NCI-H187 (cell line): ENCODE results near the gene AAR2.

ENCODE experiments used
- DNase-seq, 2 experiments: peaks; one replicate each; lab custom pipeline; 2025; lab: John Stamatoyannopoulos, UW

The AAR2 gene, protein sequence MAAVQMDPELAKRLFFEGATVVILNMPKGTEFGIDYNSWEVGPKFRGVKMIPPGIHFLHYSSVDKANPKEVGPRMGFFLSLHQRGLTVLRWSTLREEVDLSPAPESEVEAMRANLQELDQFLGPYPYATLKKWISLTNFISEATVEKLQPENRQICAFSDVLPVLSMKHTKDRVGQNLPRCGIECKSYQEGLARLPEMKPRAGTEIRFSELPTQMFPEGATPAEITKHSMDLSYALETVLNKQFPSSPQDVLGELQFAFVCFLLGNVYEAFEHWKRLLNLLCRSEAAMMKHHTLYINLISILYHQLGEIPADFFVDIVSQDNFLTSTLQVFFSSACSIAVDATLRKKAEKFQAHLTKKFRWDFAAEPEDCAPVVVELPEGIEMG

DNA sequence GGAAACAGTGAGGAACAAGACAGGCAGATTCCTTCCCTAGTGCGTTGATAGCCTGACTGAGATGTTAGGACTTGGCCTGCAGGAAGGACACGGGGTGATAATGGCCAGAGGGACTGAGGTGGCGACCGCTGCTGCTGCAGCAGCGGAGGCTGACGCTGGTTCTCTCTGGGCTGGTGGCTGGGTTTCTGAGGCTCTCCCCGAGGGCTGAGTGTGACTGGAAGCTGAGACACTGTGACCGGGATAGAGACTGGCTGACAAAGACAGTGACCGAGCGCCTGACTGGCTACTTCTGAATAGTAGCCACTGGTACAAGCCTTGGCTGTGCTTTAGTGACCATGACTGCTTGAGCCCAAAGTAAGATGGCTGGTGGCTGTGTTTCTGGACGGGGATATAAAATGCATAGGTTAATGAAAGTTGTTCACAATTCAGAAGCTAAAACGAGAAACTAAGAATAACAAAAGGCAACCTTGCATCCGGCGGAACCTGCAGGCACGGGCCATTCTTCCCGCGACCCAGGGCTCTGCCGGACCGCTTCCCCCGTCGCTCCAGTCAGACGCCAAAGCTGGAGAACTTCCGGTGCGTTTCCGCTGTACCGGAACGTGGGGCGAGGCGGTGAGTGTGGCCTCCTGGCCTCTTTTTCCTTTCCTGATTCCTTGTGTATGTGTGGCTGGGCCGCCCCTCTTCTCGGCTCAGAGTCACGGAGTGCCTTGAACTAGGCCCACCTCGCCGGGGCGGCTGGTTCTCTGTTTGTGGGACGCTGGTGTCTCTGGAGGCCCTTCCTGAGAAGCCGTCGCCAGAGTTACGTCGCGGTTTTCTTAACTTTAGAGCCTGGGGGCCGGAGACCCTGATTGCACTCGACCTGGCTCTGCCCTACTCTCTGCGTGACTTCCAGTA, at the start of gene AAR2:
Gene AAR2 (plus strand): TSS at position 587 of the 894 bp plus-strand sequence. CDS start 3,391 bp downstream, outside the sequence.
- peak; percentile 43 to 57 for DNase-seq

DNA sequence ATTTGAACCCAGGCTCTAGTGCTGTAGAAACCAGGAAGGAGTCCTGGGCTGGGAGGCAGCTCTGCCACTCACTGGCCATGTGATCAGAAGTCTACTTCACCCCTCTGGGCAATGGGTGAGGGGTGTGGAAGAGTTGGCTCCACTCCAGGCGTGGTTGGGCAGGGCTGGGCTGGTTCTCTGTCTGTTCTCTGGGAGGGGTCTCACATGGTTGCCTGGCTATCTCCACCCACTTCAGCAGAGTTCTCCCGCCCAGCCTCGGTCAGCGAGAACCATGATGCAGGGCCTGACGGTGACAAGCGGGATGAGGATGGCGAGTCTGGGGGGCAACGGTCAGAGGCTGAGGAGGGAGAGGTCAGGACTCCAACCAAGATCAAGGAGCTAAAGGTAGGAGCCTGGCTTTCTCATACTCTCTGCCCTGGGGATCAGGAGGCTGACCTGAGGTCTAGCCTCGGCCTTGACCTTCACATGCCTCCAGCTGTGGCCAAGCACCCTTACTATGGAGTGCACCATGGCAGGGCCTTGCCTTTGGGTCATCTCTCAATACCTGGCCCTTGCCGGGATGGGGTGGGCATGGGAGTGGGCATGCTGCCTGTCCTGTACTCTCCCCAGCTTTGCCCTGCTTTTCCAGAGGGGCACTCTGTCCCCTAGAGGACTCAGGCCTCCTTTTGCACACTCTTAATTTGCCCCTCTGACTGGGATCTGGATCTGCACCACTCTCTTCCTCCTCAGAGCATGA, 42.1 kb upstream of the AAR2 start:
- no peak for DNase-seq

DNA sequence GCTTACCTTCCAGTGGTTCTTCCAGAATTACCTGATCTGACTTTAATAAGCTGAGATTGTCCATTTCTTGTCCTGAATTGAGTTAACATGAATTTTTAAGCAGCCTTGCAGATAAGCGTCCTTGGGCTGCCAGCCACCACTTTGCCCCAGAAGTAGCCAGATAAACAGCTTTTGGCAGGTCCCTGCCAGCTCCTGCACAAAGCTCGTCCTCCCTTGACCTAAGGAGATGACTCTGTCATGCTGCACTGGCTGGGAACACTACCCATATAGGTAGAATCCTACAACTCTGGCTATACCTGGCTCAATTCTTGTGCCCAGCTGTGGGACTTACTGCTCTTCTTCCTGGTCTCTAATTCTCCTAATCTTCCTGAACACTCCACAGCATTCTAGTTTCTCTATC, 39.6 kb upstream of the AAR2 start:
- DNase-seq = no peak

DNA sequence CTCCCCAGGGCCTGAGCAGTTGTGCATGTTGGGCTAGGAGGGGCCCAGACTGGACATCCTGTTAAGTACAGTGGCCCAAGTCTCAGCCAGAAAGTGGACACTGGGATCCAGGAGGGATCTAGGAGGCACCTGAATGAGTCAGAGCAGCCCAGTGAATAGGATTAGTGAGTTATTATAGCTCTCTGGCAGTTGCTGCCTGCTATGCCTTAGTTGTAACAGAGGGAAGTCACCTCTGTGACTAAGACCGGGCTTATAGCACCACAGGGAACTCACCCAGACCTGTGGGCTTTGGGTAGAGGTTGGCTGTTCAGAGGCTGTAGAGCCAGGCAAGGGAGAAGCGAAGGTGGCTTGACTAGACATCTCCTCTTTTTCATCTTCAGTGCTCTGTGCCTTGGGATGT, 39.0 kb upstream of the AAR2 start:
- DNase-seq = no peak

DNA sequence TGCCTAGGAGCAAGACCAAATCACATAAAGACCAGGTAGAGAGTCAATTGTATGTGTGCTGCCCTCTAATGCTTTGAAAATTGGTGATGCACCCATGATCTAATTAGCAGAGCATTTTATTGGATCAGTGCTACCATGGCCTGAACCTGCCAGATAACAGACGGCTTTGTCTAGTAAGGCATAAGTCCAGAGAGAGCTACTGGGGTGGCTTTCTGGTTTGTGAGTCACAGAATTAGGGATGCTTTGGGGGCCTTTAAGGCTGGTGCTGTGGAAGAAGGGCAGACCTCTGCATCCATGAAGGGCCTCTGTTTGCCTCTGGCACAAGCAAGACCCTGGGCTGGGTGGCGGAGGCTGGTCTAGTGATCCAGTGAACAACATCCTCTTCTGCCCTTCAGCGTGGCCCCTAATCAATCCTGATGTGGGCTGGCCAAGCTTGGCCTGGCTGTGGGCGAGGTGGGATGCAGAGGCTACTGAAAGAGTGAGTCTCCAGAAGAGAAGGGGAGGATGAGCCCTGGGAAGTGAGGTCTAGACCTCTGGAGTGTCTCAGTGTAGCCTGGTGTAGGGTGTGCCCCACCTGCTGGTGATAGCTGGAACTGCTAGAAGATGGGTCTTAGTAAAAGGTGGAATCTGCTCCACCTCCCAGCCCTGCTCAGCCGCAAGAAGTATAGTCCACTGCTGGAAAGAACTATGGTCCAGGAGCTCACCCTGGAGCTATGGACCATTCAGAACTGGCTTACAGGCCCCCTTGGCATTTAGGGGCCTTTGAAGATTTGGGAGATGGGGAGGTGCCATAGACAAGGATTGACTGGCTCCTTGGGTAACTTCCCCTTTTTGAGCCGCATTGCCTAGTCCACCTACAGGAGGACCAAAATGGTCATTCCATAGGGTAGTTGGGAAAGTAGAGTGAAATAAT, 36.7 kb upstream of the AAR2 start:
- peak; percentile 27 to 54 for DNase-seq

DNA sequence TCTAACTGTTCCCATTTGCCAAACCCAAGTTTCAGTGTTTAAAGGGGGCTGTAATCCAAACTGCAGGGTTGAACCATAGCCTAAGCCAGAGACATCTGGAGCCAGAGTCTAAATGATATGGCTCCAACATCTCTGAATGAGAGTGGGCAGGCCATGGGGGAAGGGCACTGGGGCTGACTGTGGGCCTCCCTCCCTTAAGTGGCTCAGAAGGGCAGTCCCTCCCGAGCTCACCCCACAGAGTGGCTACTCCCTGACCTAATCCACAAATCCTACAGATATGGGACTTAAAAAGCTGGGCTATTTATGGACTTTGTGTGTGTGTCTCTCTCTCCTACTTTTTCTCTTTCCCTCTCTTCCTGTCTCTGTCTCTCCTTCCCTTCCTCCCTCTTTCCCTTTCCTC, 35.8 kb upstream of the AAR2 start:
- DNase-seq = no peak

DNA sequence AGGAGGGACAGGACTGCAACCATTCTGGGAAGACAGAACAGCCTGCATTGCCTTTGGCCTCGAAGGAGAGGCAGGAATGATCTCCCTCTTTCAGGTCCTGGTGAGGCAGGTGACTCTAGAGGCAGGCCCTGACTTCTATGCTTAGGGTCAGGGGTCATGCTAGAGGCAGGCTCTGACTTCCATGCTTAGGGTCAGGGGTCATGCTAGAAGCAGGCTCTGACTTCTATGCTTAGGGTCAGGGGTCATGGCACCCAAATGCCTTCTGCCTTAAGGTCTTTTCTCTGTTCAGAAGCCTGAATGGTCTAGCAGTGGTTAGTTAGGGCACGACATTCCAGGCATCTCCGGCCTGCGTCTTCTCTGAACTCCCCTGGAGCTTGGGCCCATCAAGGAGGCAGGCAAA, 35.1 kb upstream of the AAR2 start:
- no peak for DNase-seq

DNA sequence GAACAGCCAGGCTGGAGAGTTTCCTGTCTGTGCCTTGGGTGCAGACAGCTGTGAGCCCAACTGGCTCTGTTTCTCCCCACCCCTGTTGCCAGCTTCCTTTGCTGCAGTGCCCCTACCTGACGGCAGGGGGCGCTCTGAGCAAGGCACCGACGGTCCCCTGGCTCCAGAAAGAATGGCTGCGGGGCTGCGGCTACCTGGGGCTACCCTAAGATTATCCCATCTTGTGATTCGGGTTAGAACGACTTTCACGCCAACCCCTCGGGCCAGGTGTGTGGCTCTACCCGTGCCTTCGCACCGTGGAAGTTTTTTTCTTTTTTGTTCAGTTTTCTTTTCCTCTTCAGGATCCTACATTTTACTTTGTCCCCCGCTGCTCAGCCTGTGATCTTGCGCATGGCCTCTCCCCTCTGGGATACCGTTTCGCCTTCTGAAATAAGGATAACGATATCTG, 33.4 kb upstream of the AAR2 start:
- DNase-seq = peak in 1 of 2 experiments; percentile 15

DNA sequence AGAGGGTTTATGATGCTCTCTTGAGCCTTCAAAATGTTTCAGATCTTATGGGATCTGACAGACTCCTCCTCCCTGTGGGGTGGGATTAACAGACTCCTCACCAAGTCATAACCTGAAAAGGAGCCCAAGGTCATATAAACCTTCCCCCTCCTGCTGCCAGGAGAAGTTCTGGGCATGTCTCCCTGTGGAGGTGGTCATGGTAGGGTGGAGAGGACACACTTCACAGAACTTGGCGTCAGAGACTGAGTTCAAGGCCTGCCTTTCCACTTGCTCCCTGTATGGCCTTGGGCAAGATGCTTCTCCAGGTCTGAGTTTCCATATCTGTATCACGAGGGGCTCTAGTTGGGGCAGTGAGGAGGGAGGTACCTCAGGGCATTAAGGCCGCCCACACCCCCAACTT, 32.4 kb upstream of the AAR2 start:
- no peak for DNase-seq

DNA sequence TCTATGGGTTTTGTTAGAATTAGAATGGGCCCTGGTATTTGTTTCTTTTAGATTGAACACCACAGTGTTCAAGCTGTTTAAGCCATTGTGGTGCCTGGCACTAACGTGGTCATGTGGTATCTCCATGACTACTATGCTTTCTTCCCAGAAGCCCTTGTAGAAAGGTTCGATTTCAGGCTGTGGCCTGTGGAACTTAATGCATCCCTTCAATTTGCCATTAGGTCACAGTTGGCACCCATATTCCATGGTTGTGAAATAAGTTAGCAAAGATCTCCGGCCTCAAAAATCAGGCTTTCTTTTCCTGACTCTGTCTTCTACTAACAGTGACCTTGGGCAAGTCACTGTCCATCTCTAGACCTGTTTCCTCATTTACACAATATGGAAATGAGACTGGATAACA, 31.3 kb upstream of the AAR2 start:
- no peak for DNase-seq

DNA sequence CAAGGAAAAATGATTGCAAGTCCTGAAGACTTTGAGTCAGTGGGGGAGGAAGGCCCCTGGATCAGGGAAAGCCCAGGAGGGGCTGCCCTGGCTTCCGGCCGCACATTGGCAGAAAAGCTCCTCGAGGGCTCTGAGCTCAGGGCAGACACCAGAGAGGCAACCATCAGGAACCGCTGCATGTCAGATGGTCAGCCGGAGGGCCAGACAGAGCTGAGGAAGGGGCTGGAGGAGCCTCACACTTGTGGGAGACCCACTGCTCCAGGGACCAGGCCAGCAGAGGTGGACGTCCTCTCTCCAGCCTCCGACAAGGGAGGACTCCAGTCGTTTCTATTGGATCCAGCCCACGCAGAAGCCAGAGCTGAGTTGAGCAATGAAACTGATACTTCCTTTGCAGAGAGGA, 30.2 kb upstream of the AAR2 start:
- DNase-seq = no peak

DNA sequence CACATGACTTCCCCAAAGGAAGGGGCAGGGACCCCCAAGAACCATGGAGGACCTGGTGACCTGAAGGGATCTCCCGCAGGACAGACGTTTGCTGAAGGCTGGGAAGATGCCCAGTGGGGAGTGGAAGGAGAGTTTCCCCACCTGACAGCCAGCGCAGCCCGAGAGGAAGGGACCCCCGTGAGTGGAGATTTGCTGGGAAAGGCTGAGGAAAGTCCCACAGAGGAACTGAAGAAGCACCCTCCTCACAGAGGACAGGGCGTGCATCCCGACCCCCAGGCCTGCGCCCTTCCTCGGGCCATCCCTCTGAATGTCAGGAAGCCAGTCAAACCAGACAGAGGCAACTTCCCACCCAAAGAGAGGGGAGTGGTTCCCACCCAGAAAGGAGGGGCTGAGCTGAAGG, 29.6 kb upstream of the AAR2 start:
- no peak for DNase-seq

DNA sequence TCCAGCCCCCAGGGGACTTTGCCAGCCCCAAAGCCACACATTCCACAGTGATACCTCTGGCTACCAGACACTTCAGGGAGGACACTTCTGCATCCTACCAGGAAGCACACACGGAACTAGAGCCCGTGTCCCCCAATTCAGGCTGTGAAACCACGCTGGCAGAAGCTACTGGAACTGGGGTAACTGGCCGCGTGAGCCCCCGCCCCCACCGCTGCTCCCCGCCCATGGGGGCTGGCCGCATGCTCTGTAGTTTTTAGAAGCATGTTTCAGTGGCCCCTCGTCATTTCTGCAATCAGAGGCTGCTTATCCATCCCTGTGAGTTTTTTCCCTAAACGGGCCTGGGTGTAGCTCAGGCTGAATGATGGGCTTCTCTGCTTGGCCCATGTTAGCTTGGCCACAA, 28.7 kb upstream of the AAR2 start:
- DNase-seq = no peak

DNA sequence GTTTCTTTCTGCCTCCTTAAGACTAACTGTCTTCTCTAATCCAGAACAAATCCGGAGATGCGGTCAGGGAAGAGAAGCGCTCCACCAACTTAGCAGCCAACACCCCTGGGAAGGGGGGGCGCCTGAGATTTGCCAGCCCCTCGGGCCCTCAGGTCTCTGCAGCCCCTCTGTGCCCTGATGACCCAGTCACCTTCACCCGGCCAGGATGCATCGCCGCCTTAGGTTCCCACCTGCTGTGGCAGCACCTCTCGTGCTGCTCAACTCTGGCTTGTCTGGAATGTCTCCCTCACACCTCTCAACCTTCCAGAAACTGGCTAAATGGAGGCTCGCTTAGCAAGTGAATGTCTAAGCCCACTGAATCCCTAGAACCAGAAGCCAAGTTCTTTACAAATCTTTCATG, 28.0 kb upstream of the AAR2 start:
- DNase-seq = no peak

DNA sequence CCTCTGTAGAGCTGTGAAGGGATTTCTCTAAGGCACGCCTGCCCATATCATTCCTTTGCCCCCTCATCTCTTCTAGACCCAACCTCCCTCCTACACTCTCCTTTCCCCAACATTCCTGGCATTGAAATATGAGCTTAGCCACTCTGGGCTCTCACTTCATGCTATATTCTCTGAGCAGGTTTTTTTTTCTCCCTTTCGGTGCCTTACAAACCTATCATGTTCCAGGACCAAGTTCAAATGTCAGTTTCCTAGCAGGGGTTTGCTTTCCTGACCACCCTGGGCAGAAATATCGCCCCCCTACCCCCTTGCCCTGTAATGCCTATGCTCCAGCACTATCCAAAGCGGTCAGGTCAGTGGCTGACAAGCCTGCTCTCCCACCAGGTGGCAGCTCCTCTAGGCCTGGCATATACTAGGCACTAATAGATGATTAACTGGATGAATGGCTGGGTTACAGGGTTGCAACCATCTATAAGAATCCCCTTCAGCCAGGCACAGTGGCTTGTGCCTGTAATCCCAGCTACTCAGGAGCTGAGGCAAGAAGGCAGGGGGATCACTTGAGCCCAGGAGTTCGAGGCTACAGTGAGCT, 25.7 kb upstream of the AAR2 start:
- no peak for DNase-seq

DNA sequence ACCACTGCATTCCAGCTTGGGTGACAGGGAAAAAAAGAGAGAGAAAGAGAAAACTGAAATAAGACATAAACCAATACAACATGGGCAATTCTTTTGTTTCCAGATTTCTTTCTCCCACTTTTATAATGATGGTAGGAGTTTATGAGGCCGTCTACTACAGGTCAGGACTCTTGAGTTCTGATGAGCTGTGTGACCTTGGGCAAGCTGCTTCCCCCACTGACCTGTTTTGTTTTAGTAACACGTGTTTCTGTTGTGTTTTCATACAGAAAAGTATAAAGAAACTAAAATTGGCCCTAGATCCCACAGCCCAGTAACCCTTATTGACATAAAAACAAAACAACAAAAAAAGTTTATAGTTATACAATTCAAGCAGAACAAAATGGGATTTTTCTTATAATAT, 22.9 kb upstream of the AAR2 start:
- DNase-seq = no peak

DNA sequence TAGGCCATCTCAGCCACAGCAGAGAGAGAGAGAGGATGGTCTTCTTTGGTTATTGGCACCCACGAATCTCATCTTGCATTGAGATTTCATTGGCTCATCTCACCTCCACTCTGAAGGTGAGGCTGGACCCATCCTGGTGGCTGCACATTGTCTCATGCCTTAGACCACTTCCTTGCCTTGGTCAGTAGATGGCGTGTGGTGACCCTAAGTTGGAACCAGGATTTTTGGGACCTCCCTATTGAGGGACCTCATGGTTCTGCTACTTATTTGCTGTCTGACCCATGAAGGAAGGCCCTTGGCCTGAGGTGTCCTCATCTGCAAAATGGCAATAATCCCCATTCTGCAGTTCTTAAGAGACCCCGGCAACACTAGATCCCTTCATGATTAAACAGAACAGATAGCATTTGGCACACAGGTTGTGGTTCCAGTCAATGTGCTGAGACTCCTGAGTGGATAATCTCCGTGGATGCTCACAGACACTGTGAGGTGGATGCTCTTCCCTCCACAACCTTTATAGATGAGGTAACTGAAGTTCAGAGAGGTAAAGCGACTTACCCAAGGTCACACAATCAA, 21.5 kb upstream of the AAR2 start:
- no peak for DNase-seq

DNA sequence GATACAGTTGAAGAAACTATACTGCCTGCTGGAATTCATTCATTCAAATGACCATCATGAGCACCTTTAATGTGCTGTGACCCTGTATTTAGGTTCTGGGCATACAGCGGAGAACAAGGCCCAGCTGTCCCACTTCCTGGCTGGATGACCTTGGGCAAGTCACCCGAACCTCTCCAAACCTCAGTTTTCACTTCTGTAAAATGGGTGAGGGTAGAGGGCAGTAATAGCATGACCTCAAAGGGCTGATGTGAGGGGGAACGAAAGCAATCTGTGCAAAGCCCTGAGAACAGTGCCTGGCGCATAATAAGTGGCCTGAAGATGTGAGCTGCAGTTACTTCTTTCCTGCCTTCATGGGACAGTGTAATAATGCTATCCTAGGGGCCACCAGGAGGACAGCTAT, 20.5 kb upstream of the AAR2 start:
- no peak for DNase-seq

DNA sequence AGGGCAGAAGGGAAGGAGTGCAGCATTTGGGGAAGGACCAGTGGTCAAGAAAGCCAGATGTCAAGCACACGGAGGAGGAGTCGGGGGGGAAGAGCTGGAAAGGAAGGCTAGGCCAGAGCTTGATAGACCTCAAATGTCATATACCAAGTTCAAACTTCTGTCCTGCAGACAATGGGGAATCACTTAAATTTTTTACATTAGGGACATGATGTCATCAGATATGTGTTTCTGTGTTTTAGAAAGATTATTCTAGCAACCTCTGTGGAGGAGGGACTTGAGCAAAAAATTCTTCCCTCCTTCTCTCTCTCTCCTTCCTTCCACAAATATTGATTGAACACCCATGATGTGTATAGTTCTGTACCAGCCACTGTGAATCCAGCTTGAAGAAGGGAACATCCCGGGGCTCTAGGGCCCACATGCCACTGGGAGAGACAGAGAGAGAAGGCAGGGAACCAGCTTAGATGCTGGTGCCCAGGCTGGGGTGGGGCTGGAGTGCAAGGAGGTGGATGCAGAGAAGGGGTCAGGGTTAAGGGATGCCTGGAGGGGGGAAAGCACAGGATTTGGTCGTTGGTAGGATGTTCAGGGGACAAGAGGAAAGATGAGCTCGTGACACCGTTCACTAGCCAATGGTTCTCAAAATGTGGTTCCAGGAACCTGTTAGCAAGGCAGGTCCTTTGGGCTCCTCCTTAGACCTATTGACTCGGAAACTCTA, 19.8 kb upstream of the AAR2 start:
- DNase-seq = no peak

DNA sequence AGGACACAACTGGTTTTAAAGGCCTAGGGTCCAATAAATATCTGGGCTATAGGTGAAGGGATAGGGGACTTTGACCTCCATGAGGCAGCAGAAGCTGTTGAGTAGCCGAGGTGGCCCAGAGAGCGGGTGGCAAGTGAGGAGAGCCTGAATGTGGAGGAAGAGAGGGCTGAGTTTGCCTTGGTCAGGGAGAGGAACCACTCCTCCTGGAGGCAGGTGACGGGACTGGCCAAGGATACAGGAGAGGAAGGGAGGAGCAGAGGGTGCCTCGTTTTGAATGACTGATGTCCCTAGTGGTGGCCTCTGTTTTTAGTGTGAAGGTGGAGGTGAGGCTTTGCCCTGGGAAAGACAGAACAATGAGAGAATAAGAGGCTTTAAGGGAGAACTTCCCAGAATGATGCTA, 19.1 kb upstream of the AAR2 start:
- DNase-seq = no peak
